Body of pancreas (tissue), 4 donors: Measurements from ENCODE around the gene DIP2B.

Experiments used
- CTCF ChIP-seq, 7 experiments: fragments of 450-650 bp in 4 of 7; fragments of 200-600 bp in 3 of 7; sonication (generic) in 3 of 7; IDR thresholded peaks; one replicate each; pipeline ENCODE4 v1.5.1; 2016 to 2019; ENCODE audit warnings: antibody characterized with exemption in 7 of 7
- POLR2A ChIP-seq, 3 donors: fragments of 450-650 bp; IDR thresholded peaks; one replicate each; pipeline ENCODE4 v1.6.1; 2016; ENCODE audit warnings: antibody characterized with exemption in 3 of 3, mild to moderate bottlenecking in 2 of 3

- TF ChIP-seq CTCF (IDR thresholded peaks at IDR 0.05) = no peak
- TF ChIP-seq POLR2A (IDR thresholded peaks at IDR 0.05) = no peak
Observed at GRCh38 chr12:50775251-50775650, 270.5 kb downstream of the DIP2B start.
